ENCODE data around the gene LRRD1.

DNA sequence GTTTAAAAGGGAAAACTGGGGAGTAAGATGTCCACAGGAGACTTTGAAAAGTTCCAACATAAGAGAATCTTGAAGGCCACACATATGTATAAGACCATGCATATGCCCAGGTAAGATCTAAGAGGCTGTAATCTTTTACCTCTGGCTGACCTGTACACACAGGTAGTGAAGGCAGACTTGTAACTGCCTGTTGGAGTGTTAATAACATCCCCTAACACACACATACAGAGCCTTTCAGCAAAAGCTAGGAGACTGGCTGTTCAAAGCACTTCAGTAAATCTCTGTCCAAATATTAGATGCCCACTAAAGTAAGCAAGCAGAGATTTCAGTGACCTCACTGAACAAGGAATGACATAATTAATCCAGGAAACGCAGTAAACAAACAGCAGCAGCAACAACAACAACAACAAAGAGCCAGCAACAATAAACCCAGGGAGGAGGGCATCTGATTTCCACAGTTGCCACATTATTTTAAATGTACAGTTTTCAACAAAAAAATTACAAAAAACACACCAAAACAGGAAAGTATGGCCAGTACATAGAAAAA lies 59.7 kb downstream of the LRRD1 start:
- TF ChIP-seq CTCF (IDR thresholded peaks at IDR 0.05; ENCODE audit: insufficient read depth, low read length, poor library complexity, severe bottlenecking): no peak
- no peak for TF ChIP-seq EZH2phosphoT487 (conservative IDR thresholded peaks at IDR 0.05; ENCODE audit: low read length)

Measured in SU-DHL-6 (cell line).